Germinal center (tissue), 1 donor: ENCODE measurements around the gene BAZ1B.
"Not testable (repeated sequence)": the region's sequence is repeated elsewhere in the genome, so short reads cannot be mapped to it uniquely, and the experiment has no call there.

Experiments used
- DNase-seq: peaks from one replicate; pipeline ENCODE4 v3.0.0; 2012; ENCODE audit warnings: mixed read lengths, low spot score

Gene BAZ1B

GRCh38 chr7:73425356-73425983, 96.6 kb downstream of the BAZ1B start:
- DNase-seq = no peak

DNA sequence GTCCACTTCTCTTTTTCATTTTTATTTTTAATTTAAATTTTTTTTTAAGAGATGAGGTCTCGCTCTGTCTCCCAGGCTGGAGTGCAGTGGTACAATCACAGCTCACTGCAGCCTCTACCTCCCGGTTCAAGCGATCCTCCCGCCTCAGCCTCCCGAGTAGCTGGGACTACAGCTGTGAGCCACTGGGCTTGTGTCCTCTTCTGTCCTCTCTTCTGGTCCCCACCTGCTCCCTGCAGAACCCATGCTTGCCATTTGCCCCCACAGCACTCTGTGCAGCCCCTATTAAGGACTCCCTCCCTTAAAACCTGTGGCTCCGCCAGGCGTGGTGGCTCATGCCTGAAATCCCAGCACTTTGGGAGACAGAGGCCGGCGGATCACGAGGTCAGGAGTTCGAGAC, 97.6 kb downstream of the BAZ1B start:
- DNase-seq = no peak

GRCh38 chr7:73423519-73424488, 98.3 kb downstream of the BAZ1B start:
- DNase-seq = no peak

GRCh38 chr7:73420610-73421009, 101.5 kb downstream of the BAZ1B start:
- DNase-seq = not testable (repeated sequence)

- DNase-seq = not testable (repeated sequence)
Observed at GRCh38 chr7:73420016-73420415, 102.1 kb downstream of the BAZ1B start.

DNA sequence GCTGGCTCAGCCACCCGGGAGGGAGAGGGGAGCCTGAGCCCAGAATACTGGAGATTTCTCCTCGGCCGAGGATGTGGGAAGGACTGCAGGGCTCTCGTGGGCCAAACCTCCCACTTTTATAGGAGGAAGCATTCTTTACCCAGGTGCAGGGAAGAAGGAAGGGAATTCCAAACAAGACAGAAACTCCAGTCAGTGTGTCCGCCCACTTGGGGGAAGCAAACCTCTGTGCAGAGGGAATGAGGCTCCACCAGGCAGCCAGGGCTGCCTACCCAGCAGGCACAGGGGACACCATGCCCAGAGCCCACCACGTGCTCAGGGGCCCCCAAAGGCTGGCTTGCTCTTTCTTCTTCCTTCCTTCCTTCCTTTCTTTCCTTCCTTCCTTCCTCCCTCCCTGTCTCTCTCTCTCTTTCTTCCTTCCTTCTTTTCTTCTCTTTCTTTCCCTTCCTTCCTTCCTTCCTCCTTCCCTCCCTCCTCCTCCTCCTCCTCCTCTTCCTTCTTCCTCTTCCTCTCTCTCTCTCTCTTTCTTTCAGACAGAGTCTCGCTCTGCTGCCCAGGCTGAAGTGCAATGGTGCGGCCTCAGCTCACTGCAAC, 103.9 kb downstream of the BAZ1B start:
- DNase-seq = no peak

DNA sequence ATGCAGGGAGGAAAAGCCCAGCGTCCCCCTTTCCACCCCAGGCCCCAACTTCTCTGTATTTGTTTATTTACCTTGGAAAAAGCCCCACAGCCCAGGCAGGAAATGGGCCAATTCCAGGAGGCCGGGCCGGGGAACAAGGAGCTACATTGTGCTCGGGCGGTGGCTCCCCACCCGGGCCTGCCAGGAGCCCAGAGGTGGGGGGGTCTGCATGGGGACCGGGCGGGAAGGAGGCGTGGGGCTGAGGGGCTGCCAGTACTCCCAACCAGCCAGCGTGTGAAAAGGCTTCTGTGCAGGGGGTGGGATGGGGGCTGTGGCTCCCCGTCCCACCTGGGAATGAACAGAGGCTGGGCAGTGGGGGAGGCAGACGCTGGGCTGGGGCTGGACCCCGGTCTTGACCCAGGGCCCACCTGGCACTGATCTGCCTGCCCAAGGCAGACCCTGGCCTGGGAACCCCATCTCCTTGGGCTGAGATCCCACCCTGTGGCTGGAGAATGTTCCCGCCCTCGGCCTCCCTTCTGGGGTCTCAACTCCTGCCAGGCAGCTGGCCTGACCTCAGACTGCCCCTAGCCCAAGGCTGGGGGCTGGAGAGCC, 111.5 kb downstream of the BAZ1B start:
- DNase-seq = not testable (repeated sequence)

GRCh38 chr7:73404860-73405259, 117.2 kb downstream of the BAZ1B start:
- DNase-seq = not testable (repeated sequence)

DNA sequence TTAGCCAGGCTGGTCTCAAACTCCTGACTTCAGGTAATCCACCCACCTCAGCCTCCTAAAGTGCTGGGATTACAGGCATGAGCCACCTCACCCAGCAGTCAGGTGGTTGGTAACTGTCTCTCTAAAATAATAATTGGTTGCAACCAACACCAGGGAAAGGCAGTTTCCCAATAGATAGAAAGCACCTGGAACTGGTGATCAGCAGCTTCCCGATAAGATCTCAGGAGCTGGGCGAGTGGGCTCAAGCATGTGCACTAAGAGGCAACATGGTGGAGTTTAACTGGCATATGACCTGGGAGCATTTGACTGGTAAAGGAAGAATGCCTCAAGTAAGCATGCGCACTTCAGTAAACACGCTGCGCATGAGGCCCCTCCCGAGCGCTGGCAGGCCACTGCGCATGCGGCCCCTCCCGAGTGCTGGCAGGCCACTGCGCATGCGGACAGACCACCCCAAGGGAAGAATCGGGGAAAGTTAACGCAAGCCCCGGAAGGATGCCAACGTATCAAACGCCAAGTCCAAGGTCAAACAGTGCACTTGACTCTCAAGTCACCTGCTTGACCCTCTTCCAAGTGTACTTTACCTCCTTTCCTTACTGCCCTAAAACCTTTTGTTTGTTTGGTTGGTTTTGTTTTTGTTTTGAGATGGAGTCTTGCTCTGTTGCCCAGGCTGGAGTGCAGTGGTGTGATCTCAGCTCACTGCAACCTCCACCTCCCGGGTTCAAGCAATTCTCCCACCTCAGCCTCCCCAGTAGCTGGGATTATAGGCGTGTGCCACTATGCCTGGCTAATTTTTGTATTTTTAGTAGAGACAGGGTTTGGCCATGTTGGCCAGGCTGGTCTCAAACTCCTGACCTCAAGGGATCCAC, 122.7 kb downstream of the BAZ1B start:
- peak; percentile 37 for DNase-seq

GRCh38 chr7:73397521-73398281, 124.4 kb downstream of the BAZ1B start:
- no peak for DNase-seq

- DNase-seq = no peak
Observed at GRCh38 chr7:73395538-73396503, 126.3 kb downstream of the BAZ1B start.

DNA sequence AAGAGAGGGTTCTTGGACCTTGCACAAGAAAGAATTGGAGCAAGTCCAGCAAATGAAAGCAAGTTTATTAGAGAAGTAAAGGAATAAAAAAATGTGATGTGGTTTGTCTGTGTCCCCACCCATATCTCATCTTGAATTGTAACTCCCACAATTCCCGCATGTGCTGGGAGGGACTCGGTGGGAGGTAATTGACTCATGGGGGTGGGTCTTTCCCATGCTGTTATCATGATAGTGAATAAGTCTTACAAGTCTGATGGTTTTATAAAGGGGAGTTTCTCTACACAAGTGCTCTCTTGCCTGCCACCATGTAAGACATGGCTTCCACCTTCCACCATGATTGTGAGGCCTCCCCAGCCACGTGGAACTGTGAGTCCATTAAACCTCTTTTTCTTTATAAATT, 127.7 kb downstream of the BAZ1B start:
- DNase-seq = no peak

GRCh38 chr7:73391396-73391795, 130.7 kb downstream of the BAZ1B start:
- no peak for DNase-seq
